ENCODE results near the gene SUCNR1. TPM values are rescaled to one million over a fixed set of nuclear protein-coding genes. Genes with fewer than 3 reads are reported as not detected.

Gene SUCNR1
- total and polyA plus RNA-seq, 2 of the 4 experiments (the other 2 are of a cell fraction) = not detected

Other genes with a start within 250 kb of the SUCNR1 start
- gene AADACL2, start 139.7 kb upstream of the SUCNR1 start, total RNA-seq (2012; rRNA removed) = not detected in 2 replicates
- gene AADACL2, start 139.7 kb upstream of the SUCNR1 start, polyA plus RNA-seq (2012; rRNA removed) = not detected in 2 replicates
- gene AADAC, start 59.5 kb upstream of the SUCNR1 start, total RNA-seq (2012; rRNA removed) = not detected in 2 replicates
- gene AADAC, start 59.5 kb upstream of the SUCNR1 start, polyA plus RNA-seq (2012; rRNA removed) = not detected in 2 replicates

Measured in IMR-90 (cell line).